ENCODE results near the gene TSSK6.

DNA sequence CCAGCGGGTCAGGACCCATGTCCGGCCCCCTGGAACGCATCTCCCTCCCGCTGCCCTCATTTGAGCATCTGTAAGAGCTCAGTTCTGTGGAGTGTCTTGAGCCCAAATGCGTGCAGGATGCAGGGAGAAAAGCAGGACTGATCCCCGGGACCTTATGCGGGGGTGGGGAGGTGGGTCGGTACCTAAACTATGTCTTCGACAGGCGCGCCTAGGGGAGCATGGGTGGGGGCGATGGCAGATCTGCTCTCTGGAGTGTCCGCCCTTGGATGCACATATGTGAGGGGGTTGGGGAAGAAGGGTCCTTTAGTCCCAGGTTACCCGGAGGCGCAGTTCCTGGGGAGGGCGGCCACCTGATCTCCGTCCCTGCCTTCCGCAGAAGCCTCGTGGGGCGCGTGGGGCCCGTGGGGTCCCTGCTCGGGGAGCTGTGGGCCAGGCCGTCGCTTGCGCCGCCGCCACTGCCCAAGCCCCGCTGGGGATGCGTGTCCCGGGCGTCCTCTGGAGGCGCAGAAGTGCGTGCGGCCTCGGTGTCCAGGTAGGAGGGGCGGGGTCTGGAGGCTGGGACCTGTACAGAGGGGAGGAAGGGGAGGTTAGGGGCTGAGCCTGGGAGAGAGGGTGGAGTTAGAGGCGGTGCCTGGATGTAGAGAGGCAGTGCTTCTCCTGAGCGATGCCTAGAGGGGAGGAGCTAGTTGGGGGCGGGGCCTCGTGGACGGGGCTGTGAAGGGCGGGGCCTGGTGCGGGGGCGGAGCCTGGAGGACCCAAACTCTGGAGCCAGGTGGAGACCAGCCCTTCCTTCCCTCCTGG lies 25.6 kb upstream of the TSSK6 start:
- TF ChIP-seq, protein P1, sequence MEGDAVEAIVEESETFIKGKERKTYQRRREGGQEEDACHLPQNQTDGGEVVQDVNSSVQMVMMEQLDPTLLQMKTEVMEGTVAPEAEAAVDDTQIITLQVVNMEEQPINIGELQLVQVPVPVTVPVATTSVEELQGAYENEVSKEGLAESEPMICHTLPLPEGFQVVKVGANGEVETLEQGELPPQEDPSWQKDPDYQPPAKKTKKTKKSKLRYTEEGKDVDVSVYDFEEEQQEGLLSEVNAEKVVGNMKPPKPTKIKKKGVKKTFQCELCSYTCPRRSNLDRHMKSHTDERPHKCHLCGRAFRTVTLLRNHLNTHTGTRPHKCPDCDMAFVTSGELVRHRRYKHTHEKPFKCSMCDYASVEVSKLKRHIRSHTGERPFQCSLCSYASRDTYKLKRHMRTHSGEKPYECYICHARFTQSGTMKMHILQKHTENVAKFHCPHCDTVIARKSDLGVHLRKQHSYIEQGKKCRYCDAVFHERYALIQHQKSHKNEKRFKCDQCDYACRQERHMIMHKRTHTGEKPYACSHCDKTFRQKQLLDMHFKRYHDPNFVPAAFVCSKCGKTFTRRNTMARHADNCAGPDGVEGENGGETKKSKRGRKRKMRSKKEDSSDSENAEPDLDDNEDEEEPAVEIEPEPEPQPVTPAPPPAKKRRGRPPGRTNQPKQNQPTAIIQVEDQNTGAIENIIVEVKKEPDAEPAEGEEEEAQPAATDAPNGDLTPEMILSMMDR (conservative IDR thresholded peaks at IDR 0.05; ENCODE audit: low read depth, low read length) = no peak
- no peak for TF ChIP-seq MAFK (IDR thresholded peaks at IDR 0.05; ENCODE audit: low read depth, low read length)
- TF ChIP-seq, protein P2, sequence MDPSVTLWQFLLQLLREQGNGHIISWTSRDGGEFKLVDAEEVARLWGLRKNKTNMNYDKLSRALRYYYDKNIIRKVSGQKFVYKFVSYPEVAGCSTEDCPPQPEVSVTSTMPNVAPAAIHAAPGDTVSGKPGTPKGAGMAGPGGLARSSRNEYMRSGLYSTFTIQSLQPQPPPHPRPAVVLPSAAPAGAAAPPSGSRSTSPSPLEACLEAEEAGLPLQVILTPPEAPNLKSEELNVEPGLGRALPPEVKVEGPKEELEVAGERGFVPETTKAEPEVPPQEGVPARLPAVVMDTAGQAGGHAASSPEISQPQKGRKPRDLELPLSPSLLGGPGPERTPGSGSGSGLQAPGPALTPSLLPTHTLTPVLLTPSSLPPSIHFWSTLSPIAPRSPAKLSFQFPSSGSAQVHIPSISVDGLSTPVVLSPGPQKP (IDR thresholded peaks at IDR 0.05; ENCODE audit: borderline replicate concordance, low read depth, low read length) = no peak
- TF ChIP-seq MAZ (IDR thresholded peaks at IDR 0.05; ENCODE audit: borderline replicate concordance, low read depth, low read length) = no peak
- TF ChIP-seq POLR2A (IDR thresholded peaks at IDR 0.05; ENCODE audit: low read depth, low read length) = no peak
- no peak for TF ChIP-seq CHD1 (IDR thresholded peaks at IDR 0.05; ENCODE audit: low read depth, low read length)
- no peak for TF ChIP-seq CEBPB (IDR thresholded peaks at IDR 0.05; ENCODE audit: low read depth, low read length)
- TF ChIP-seq, protein P3, sequence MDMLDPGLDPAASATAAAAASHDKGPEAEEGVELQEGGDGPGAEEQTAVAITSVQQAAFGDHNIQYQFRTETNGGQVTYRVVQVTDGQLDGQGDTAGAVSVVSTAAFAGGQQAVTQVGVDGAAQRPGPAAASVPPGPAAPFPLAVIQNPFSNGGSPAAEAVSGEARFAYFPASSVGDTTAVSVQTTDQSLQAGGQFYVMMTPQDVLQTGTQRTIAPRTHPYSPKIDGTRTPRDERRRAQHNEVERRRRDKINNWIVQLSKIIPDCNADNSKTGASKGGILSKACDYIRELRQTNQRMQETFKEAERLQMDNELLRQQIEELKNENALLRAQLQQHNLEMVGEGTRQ (IDR thresholded peaks at IDR 0.05; ENCODE audit: low read depth, low read length) = no peak
- TF ChIP-seq FOS (IDR thresholded peaks at IDR 0.05; ENCODE audit: low read depth, low read length) = no peak

Data from IMR-90 (cell line).